RCC 7860 (cell line): ENCODE results near the gene ZBTB7C.

Experiments
- DNase-seq: peaks from one replicate; pipeline ENCODE4 v3.0.0-alpha.2; 2015; ENCODE audit warnings: low spot score
- FAIRE-seq: peaks from 2 replicates; lab custom pipeline; 2012; peaks lifted over from hg19 to GRCh38; lab: Jason Lieb, UNC

Gene ZBTB7C

DNA sequence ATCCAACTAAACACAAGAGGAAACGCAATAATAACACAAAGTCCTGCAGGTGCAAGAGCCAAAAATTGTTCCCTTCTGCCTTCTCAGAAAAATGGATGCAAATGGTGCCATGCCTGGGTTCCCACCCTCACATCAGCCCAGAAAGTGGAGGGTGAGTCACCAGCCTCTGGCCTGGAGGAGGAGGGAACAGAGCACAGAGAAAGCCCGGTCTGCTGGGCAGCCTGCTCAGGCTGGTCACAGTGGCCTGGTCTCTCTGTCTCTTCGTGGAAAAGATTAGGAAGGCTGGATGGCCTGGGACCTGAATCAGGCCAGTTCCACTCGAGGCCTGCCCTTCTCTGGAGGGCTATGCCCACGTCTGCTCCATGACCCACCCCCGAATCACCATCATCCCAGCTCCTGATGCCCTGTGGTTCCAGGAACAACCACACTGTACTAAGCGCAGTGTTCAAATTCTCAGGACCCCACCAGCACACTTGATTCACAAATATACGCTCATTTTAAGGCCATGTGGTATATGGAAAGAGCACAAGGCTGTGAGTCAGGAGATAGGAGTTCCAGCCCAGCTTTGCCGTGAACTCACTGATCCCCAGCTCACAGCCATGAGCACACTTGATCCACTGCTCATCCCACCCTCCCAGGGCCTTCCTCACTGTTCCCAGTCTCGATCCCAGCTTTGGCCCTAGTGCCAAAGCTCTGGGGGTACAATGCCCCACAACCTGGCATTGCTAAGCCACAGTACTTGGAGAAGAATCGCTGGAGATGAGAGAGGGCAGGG, 82.1 kb downstream of the ZBTB7C start:
- DNase-seq, result peak; percentile 64

GRCh38 chr18:48325115-48325665, 84.0 kb downstream of the ZBTB7C start:
- FAIRE-seq (no peak), DNase-seq (no peak)

More for the DNA sequence above, 82.1 kb downstream of the ZBTB7C start:
- FAIRE-seq, result peak; percentile 77

DNA sequence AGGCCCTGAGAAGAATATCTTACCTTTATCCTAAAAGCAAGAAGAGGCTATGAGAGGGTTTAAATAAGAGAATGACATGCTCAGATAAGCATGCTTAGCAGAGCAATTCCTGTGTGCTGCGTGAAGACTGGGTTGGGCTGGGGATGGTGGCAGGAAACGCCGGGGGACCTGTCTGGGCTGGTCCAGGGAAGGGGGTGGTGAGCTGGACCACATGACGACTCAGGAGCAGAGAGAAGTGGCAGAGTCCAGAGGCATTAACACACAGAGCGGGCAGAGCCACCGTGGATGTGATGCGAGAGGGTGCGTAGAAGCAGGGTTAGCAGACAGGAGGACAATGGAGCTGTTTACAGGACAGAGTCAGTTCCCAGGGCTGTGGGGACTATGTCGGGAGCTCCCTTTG, 84.5 kb downstream of the ZBTB7C start:
- FAIRE-seq (no peak), DNase-seq (no peak)

DNA sequence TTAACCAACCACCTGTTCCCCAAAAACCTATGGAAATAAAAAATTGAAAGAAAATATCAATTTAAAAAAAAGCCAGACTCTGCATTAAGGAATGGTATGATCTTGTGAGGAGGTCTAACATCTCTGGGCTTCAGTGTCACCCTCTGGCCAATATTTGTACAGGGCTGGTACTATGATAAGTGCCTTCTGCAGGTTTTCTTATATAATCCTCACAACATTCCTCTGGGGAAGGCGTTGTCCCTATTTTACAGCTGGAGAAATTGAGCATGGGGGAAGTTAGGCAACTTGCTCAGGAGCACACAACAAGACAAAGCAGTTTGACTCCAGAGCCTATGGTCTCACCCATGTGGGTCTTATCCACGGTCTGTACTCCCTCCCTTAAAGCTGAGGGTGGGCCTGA, 86.0 kb downstream of the ZBTB7C start:
- DNase-seq, result no peak
- FAIRE-seq, result no peak

DNA sequence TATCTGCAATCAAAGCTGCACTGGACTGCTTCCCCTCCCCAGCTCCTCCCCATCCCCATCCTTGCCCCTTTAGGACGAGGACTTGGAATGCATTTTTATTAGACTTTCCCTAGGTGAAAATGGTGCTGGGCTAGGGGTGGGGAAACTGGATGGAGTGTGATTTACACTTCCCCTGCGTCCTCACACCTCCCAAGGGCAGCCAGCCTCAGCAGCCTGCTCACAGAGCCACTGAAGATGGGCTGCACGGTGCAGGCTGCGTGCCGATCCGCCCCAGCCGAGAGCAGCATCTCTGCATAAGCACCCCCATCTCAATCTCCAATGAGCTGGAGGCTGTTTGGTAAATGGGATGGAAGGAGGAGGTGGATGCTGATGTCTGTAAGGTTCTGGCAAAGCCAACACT, 87.6 kb downstream of the ZBTB7C start:
- DNase-seq (no peak), FAIRE-seq (no peak)

GRCh38 chr18:48321121-48321520, 88.1 kb downstream of the ZBTB7C start:
- DNase-seq (no peak), FAIRE-seq (no peak)

DNA sequence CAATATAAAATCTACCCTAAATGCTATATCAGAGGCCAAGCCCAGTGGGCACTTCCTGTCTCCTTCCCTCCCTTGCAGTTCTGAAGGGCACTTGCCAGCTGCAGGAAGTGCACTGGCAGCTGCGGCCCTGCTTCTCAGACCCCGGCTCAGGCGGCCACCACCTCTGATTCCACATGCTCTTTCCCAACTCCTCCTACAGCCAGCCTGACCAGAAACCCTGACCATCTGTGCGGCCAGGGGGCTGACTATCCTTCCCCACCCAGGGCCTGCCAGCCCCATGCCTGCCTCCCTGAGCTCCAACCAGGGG, 88.6 kb downstream of the ZBTB7C start:
- no peak for FAIRE-seq

GRCh38 chr18:48319801-48320638, 89.2 kb downstream of the ZBTB7C start:
- FAIRE-seq (no peak), DNase-seq (peak; percentile 50)

More for the DNA sequence above, 88.6 kb downstream of the ZBTB7C start:
- no peak for DNase-seq

DNA sequence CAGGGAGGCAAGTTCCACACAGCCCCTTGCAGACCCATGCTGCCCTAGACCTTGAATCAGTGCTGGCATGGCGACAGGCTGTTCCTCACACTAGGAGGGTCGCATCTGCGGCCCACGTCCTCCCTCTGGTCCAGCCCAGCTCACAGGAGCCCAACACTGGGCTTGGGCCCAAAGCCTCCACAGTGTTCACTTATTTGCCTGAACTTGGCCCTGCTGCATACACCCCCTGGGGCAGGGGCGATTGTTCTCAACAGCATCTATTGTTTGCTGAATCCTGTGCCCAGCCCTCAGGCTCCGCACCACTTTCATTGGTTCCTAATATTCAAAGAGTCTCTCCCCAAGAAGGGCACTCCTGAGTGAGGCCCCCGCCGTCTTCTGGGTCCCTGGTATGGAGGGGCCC, 90.7 kb downstream of the ZBTB7C start:
- no peak for FAIRE-seq
- DNase-seq, result no peak

- FAIRE-seq (no peak), DNase-seq (no peak)
These were observed 91.3 kb downstream of the ZBTB7C start for GRCh38 chr18:48317781-48318381.

DNA sequence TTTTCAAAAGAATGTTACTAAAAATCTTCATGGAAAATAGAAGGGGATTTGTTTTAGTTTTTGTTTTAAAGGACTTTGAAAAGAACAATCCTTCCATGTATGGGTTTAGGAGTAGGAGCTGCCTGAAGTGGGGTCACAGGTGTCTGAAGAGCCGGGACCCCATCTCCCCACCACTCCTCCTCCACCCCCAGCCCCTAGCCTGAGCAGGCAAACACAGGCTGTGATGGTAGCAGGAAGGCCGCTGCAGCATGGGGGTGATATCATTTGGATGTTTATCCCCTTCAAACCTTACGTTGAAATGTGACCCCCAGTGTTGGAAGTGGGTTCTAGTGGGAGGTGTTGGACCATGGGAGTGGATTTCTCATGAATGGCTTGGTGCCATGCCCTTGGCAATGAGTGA, 93.0 kb downstream of the ZBTB7C start:
- DNase-seq, result no peak
- no peak for FAIRE-seq

DNA sequence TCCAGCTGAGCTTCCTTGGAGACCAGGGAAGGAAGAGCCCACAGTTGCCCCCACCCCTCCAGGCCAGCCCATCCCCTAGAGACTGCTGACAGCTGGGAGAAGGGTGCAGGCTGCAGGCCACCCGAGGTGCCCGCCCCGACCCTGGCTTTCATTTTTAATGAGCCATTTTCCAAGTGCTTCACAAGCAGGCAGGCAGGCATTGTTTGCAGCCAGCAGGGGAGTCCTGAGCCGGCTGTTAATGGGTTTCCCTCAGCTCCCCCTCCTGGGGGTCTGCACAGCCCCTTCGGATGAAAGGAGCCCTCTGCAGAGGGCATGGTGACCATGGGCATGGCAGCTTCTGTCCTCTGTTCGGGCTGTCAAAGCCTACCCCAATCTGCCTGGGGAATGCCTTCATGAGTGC, 94.5 kb downstream of the ZBTB7C start:
- DNase-seq (no peak), FAIRE-seq (no peak)

DNA sequence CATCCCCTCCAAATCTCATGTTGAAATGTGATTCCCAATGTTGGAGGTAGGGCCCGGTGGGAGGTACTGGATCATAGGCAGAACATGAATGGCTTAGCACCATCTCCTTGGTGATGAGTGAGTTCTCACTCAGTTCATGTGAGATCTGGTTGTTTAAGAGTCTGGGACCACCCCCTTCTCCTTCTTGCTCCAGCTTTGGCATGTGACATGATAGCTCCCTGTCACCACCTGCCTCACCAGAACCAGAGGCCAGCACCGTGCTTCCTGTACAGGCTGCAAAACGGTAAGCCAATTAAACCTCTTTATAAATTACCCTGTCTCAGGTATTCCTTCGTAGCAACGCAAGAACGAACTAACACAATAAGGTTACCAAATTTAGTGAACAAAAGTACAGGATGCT, 95.4 kb downstream of the ZBTB7C start:
- FAIRE-seq, result no peak
- DNase-seq, result no peak

- DNase-seq, result no peak
- no peak for FAIRE-seq
These were observed 97.1 kb downstream of the ZBTB7C start for GRCh38 chr18:48312066-48312465.

DNA sequence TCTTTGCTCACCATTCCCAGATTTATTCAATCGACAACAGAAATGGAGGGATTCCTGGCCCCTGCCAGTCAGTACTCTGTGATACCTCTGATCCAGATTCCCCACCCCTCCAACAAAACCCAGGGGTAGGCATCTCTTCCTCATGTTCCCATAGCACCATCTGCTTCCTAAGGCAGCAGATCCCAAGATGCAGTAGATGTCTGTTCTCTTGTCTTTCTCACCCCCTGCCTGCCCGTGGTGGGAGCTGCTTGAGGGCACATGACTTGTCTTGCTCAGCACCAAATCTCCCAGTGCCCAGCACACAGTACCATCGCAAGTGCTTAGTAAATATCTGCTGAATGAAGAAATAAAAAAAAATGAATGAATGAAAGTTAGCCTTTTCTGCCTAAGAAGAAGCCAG, 98.2 kb downstream of the ZBTB7C start:
- FAIRE-seq, result no peak
- DNase-seq, result no peak

GRCh38 chr18:48310353-48310752, 98.8 kb downstream of the ZBTB7C start:
- FAIRE-seq (no peak), DNase-seq (no peak)

DNA sequence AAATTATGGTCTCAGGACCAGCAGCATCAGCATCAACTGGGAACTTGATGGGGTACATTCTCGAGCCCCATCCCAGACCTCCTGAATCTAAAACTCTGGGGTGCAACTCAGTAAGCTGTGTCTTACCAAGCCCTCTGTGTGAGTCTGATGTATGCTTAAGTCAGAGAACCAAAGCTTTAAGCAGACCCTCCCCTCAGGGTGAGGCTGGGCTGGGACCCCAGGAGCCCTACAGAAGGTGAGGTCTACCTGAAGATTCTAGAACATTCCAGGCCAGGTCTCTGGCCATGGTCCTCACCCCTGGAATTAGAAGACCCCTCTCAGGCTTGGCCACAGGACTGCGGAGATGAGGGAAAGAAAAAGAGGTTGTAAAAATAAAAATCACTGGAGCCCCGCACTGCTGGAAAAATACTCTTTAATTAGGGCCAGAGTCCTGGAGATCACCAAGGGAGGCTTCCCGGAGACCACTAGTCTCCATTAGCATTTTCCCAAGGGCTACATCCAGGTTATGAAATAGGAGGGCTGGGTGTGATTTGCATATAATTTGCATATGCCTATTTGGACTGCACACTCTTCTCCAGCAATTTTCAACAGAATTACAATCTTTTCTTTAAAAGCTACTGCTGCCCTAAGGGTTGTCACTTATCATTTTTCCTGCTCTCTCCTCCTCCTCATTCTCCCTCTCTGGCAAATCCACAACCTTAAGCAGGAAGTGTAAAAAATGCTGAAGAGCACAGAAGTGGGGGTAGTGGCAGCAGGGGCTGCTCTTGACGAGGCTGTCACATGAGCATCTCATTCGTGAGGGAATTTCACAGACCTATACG, 100.2 kb downstream of the ZBTB7C start:
- DNase-seq (no peak), FAIRE-seq (no peak)

DNA sequence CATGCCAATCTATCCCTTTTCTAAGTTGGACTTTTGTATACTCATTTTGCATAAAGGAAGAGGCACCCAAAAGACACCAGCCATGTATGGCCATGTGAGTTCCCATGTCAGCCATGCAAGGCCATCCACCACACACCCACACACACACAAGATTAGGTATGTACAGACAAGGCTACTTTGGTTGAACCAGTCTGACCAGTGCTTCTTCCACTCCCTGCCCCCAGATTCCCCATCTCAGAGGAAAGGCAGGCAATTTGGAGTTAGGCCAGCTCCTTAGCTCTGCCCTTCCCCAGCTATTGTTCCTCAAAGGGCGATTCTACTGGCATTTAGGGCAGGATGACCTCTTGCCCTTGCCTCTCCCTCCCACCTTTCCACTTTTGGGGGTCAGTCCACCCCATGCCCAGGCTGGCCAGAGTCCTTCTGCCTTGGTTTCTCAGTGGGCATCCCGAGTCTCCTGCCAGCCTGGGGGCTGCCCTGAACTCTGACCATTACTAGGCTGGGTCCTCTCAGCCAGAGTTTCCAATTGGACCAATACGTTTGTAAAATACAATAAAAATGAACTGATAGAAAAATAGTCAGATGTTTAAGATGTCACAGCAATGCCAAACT, 101.1 kb downstream of the ZBTB7C start:
- DNase-seq (no peak), FAIRE-seq (no peak)

- DNase-seq, result no peak
- FAIRE-seq, result no peak
These were observed 102.3 kb downstream of the ZBTB7C start for GRCh38 chr18:48306838-48307237.

DNA sequence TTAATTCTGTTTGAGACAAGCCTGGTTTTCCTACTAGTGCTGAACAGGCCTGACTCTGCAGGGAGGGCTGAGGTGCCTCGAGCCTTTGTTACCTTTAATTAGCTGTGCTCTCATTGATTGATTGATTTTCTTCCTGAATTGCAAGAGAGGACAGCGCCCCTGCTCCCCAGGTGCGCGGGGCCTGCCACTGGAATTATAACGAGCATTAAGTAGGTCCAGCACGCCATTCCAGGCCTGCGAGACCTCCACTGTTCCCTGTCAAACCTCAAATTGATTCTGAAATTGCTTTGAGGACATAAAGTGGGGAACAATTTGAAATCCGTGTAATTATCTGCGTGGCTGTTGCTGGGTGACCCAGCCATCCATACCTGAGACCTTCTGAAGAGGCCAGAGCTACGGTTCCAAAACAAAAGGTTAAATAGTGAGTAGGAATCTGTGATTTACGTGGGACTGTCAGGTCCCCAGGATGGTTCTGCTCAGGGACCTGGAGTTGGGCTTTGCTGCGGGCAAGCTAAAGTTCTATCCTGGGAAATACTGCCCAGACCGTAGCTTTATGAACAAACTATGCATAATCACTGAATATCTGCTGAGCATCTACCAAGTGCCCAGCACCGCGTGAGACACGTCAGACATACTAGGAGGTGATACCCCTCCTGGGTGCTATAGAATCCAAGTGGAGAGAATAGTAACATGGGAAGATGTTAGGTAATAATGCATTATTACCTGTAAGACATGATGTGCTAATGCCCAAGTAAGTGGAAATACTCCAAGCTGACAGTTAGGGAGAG, 104.1 kb downstream of the ZBTB7C start:
- DNase-seq, result no peak
- no peak for FAIRE-seq
